WTC11 (cell line): ENCODE data around the gene IGSF6.

ENCODE experiments used
- GRHL2 ChIP-seq: fragments of 250-450 bp; sonication (Bioruptor Pico); IDR thresholded peaks from 2 replicates; pipeline ENCODE4 v1.8.0; 2022; ENCODE audit warnings: mild to moderate bottlenecking, moderate library complexity; ENCODE audit not compliant: insufficient replicate concordance, severe bottlenecking
- SMAD3 ChIP-seq: sonication (generic); formaldehyde crosslinking; IDR thresholded peaks from 2 replicates; pipeline ENCODE4 v1.8.0; 2022; ENCODE audit warnings: missing genetic modification reagents, mild to moderate bottlenecking, borderline replicate concordance
- USF1 ChIP-seq: sonication (generic); formaldehyde crosslinking; IDR thresholded peaks from 2 replicates; pipeline ENCODE4 v1.8.0; 2022; ENCODE audit warnings: mild to moderate bottlenecking, missing genetic modification reagents

- TF ChIP-seq GRHL2 (CRISPR knock-in tag) = no peak
- TF ChIP-seq SMAD3 (CRISPR knock-in tag) = no peak
- TF ChIP-seq USF1 (CRISPR knock-in tag) = no peak
Observed at GRCh38 chr16:21598701-21599121, 53.7 kb downstream of the IGSF6 start.
